Measurements from ENCODE around the gene RASGRF2. TPM values are rescaled to one million over a fixed set of nuclear protein-coding genes. Genes with fewer than 3 reads are reported as not detected.

The RASGRF2 gene
- polyA plus RNA-seq, 1 donor from 2014 or later = 0.42 TPM

DNA sequence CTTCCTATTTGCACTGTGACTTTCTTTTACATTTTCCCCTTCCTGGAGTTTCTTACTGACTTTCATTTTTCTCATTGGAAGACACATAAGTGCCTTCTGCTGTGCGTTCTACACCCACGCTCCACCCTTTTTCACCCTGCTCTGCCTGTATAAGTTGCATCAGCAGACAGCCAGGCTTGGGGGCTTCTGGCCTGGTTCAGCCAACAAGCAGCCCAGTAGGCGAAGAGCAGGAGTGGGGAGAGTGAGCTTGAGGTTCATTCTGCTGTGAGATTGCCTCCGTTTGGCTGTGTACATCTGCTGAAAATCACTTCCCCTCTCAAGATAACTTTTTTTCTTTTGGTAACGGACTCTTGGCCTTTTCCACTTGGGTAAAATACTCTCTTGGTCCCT is 38.4 kb downstream of the RASGRF2 start:
- Histone ChIP-seq H3K27ac (ENCODE audit: low read length) (no peak overlapping the region), H4K20me1 (ENCODE audit: insufficient read depth) (no peaks in the 10 kb centered on the region), H3K36me3 (ENCODE audit: insufficient read depth, low read length) (no peaks in the 10 kb centered on the region), H3K9me2 (ENCODE audit: insufficient read depth, low read length) (no peaks in the 10 kb centered on the region), H3K79me2 (replicated peaks; ENCODE audit: insufficient read depth, low read length) (no peaks in the 10 kb centered on the region), H3K4me2 (ENCODE audit: low read length) (no peak overlapping the region), H3F3A (ENCODE audit: insufficient read depth, low read length, poor library complexity, severe bottlenecking) (no peaks in the 10 kb centered on the region), H3K27me3 (ENCODE audit: insufficient read depth, low read depth, low read length) (no peaks in the 10 kb centered on the region), H2AFZ (ENCODE audit: low read depth, low read length) (no peak overlapping the region), H3K9ac (ENCODE audit: low read length) (no peak overlapping the region), H3K4me3 (ENCODE audit: low read length) (no peak overlapping the region), H3K9me3 (ENCODE audit: low read length) (no peaks in the 10 kb centered on the region)
- TF ChIP-seq CTCF (IDR thresholded peaks at IDR 0.05; ENCODE audit: poor library complexity, severe bottlenecking) (no peak), RAD21 (conservative IDR thresholded peaks at IDR 0.05) (no peak), SMC3 (conservative IDR thresholded peaks at IDR 0.05; ENCODE audit: poor library complexity) (no peak), EP300 (conservative IDR thresholded peaks at IDR 0.05; ENCODE audit: poor library complexity, severe bottlenecking) (no peak), POLR2AphosphoS5 (IDR thresholded peaks at IDR 0.05) (no peak), EZH2 (IDR thresholded peaks at IDR 0.05; ENCODE audit: borderline replicate concordance, insufficient read depth, low read length, poor library complexity, severe bottlenecking) (no peak), MXI1 (conservative IDR thresholded peaks at IDR 0.05; ENCODE audit: poor library complexity, severe bottlenecking) (no peak), TAF1 (IDR thresholded peaks at IDR 0.05; ENCODE audit: low read depth) (no peak)
- TF ChIP-seq, protein P1, sequence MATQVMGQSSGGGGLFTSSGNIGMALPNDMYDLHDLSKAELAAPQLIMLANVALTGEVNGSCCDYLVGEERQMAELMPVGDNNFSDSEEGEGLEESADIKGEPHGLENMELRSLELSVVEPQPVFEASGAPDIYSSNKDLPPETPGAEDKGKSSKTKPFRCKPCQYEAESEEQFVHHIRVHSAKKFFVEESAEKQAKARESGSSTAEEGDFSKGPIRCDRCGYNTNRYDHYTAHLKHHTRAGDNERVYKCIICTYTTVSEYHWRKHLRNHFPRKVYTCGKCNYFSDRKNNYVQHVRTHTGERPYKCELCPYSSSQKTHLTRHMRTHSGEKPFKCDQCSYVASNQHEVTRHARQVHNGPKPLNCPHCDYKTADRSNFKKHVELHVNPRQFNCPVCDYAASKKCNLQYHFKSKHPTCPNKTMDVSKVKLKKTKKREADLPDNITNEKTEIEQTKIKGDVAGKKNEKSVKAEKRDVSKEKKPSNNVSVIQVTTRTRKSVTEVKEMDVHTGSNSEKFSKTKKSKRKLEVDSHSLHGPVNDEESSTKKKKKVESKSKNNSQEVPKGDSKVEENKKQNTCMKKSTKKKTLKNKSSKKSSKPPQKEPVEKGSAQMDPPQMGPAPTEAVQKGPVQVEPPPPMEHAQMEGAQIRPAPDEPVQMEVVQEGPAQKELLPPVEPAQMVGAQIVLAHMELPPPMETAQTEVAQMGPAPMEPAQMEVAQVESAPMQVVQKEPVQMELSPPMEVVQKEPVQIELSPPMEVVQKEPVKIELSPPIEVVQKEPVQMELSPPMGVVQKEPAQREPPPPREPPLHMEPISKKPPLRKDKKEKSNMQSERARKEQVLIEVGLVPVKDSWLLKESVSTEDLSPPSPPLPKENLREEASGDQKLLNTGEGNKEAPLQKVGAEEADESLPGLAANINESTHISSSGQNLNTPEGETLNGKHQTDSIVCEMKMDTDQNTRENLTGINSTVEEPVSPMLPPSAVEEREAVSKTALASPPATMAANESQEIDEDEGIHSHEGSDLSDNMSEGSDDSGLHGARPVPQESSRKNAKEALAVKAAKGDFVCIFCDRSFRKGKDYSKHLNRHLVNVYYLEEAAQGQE (IDR thresholded peaks at IDR 0.05; ENCODE audit: borderline replicate concordance) = no peak

DNA sequence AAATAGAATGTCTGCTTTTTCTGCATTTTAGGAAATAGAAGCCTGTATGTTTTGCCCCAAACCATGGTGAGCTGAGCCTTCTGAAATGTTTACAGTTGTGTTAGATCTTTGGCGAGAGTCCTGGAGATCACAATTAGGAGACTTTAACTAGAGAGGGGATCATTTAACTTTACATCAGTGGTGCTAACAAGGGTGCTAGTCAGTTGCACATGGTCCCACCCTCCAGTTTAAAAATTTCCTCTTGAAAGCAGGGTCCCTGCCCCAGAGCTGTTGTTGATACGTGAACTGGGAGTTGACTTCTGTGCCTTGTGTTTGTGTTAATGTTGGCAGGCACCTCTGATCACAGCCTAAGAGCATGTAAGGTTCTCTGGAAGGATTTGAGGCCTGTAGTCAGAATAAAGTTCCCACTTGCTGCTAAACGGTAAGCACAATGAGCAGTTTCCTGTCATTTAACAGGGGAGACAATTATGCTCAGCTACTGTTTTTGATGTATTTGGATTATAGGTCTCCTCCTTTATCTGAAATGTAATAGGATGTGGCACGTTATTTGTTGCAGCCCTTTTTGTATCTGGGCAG is 43.7 kb downstream of the RASGRF2 start:
- H4K20me1 ChIP-seq (ENCODE audit: insufficient read depth) = no peaks in the 10 kb centered on the region
- H3K79me2 ChIP-seq (replicated peaks; ENCODE audit: insufficient read depth, low read length) = no peaks in the 10 kb centered on the region
- H3F3A ChIP-seq (ENCODE audit: insufficient read depth, low read length, poor library complexity, severe bottlenecking) = no peaks in the 10 kb centered on the region
- H3K36me3 ChIP-seq (ENCODE audit: insufficient read depth, low read length) = no peaks in the 10 kb centered on the region
- TF ChIP-seq TAF1 (IDR thresholded peaks at IDR 0.05; ENCODE audit: low read depth) = no peak
- no peak for TF ChIP-seq EP300 (conservative IDR thresholded peaks at IDR 0.05; ENCODE audit: poor library complexity, severe bottlenecking)
- TF ChIP-seq POLR2AphosphoS5 (IDR thresholded peaks at IDR 0.05) = no peak
- TF ChIP-seq, protein P1 (IDR thresholded peaks at IDR 0.05; ENCODE audit: borderline replicate concordance) = no peak
- no peak for TF ChIP-seq MXI1 (conservative IDR thresholded peaks at IDR 0.05; ENCODE audit: poor library complexity, severe bottlenecking)
- TF ChIP-seq EZH2 (IDR thresholded peaks at IDR 0.05; ENCODE audit: borderline replicate concordance, insufficient read depth, low read length, poor library complexity, severe bottlenecking) = no peak
- TF ChIP-seq SMC3 (conservative IDR thresholded peaks at IDR 0.05; ENCODE audit: poor library complexity) = no peak
- no peak for TF ChIP-seq RAD21 (conservative IDR thresholded peaks at IDR 0.05)
- TF ChIP-seq CTCF (IDR thresholded peaks at IDR 0.05; ENCODE audit: poor library complexity, severe bottlenecking) = no peak
- H3K9me2 ChIP-seq (ENCODE audit: insufficient read depth, low read length) = no peaks in the 10 kb centered on the region
- no peak overlapping the region for H3K4me2 ChIP-seq (ENCODE audit: low read length)
- H3K27me3 ChIP-seq (ENCODE audit: insufficient read depth, low read depth, low read length) = no peaks in the 10 kb centered on the region
- H3K27ac ChIP-seq (ENCODE audit: low read length) = no peak overlapping the region
- no peak overlapping the region for H2AFZ ChIP-seq (ENCODE audit: low read depth, low read length)
- no peaks in the 10 kb centered on the region for H3K9me3 ChIP-seq (ENCODE audit: low read length)
- H3K9ac ChIP-seq (ENCODE audit: low read length) = no peak overlapping the region
- no peak overlapping the region for H3K4me3 ChIP-seq (ENCODE audit: low read length)
